GM23338 (cell line): ENCODE measurements around the gene SMOC2. TPM values are rescaled to one million over a fixed set of nuclear protein-coding genes. Genes with fewer than 3 reads are reported as not detected.

Experiments
- ATAC-seq: fragments of 200-7000 bp; cut with Tn5 transposase; 3 replicates; pipeline ENCODE4 v1.9.1; 2020
- DNase-seq: peaks from one replicate; pipeline ENCODE4 v3.0.0-alpha.2; 2015; ENCODE audit warnings: low spot score
- H2AFZ ChIP-seq: fragments of 200-600 bp; sonication (generic); 2 replicates; pipeline ENCODE4 v1.8.0; 2016; ENCODE audit warnings: antibody characterized with exemption, mild to moderate bottlenecking, moderate library complexity
- H3F3A ChIP-seq: fragments of 200-600 bp; sonication (generic); replicated peaks from 2 replicates; pipeline ENCODE4 v1.8.0; 2017; ENCODE audit warnings: antibody characterized with exemption, mixed run types, low read depth
- H3K27ac ChIP-seq: fragments of 200-600 bp; sonication (generic); 2 replicates; pipeline ENCODE4 v1.6.1; 2016; ENCODE audit warnings: low read depth
- H3K27me3 ChIP-seq: fragments of 200-600 bp; sonication (generic); 2 replicates; pipeline ENCODE4 v1.8.0; 2016; ENCODE audit warnings: mild to moderate bottlenecking, mixed run types, moderate library complexity; ENCODE audit not compliant: insufficient read depth
- H3K36me3 ChIP-seq: fragments of 200-600 bp; sonication (generic); 2 replicates; pipeline ENCODE4 v1.8.0; 2016; ENCODE audit warnings: mild to moderate bottlenecking; ENCODE audit not compliant: insufficient read depth
- H3K4me1 ChIP-seq: fragments of 200-600 bp; sonication (generic); 2 replicates; pipeline ENCODE4 v1.8.0; 2016; ENCODE audit warnings: mild to moderate bottlenecking, moderate library complexity; ENCODE audit not compliant: insufficient read depth
- H3K4me2 ChIP-seq: fragments of 200-600 bp; sonication (generic); 2 replicates; pipeline ENCODE4 v1.7.1; 2017; ENCODE audit warnings: mixed run types
- H3K4me3 ChIP-seq: fragments of 200-600 bp; sonication (generic); 2 replicates; pipeline ENCODE4 v1.6.1; 2016; ENCODE audit warnings: mixed run types
- H3K79me2 ChIP-seq: fragments of 200-600 bp; sonication (generic); replicated peaks from 2 replicates; pipeline ENCODE4 v1.8.0; 2017; ENCODE audit warnings: mild to moderate bottlenecking; ENCODE audit not compliant: insufficient read depth
- H3K9me2 ChIP-seq: fragments of 200-600 bp; sonication (generic); 2 replicates; pipeline ENCODE4 v1.8.0; 2017; ENCODE audit not compliant: insufficient read depth
- H4K20me1 ChIP-seq: fragments of 200-600 bp; sonication (generic); replicated peaks from 2 replicates; pipeline ENCODE4 v1.8.0; 2017; ENCODE audit warnings: mild to moderate bottlenecking; ENCODE audit not compliant: insufficient read depth
- H3K27ac Mint-ChIP-seq: 2 replicates; pipeline ENCODE4 v1.8.0; 2020; ENCODE audit warnings: inconsistent platforms, mild to moderate bottlenecking, moderate library complexity, mixed read lengths
- H3K27me3 Mint-ChIP-seq: 3 replicates; pipeline ENCODE4 v1.8.0; 2022; ENCODE audit warnings: low read depth, mild to moderate bottlenecking, moderate library complexity, mixed read lengths, inconsistent platforms; ENCODE audit not compliant: insufficient read depth, poor library complexity
- H3K36me3 Mint-ChIP-seq: 3 replicates; pipeline ENCODE4 v1.8.0; 2021; ENCODE audit warnings: low read depth, mild to moderate bottlenecking, inconsistent platforms, moderate library complexity, mixed read lengths
- H3K4me1 Mint-ChIP-seq: 3 replicates; pipeline ENCODE4 v1.8.0; 2020; ENCODE audit warnings: mild to moderate bottlenecking, inconsistent platforms, mixed read lengths
- H3K4me3 Mint-ChIP-seq: 3 replicates; pipeline ENCODE4 v1.8.0; 2021; ENCODE audit warnings: moderate library complexity, mild to moderate bottlenecking, inconsistent platforms, mixed read lengths
- H3K9me3 Mint-ChIP-seq: 3 replicates; pipeline ENCODE4 v1.8.0; 2020; ENCODE audit warnings: moderate library complexity, mild to moderate bottlenecking, inconsistent platforms, mixed read lengths
- CREB1 ChIP-seq: fragments of 250-450 bp; sonication (Bioruptor Pico); IDR thresholded peaks from 2 replicates; pipeline ENCODE4 v1.5.0; 2020; ENCODE audit warnings: low read depth, mild to moderate bottlenecking, moderate library complexity
- CTCF ChIP-seq, 2 experiments: fragments of 200-600 bp in 1 of 2; sonication (generic) in 1 of 2; conservative IDR thresholded peaks; 2 replicates each; pipeline versions ENCODE4 v1.5.1 to v1.6.1; 2016 to 2017; ENCODE audit warnings: antibody characterized with exemption in 2 of 2, low read depth in 2 of 2, mild to moderate bottlenecking in 2 of 2, moderate library complexity in 1 of 2
- ETS1 ChIP-seq: IDR thresholded peaks from 2 replicates; pipeline ENCODE4 v1.6.1; 2016; ENCODE audit warnings: antibody characterized with exemption
- EZH2 ChIP-seq: fragments of 200-600 bp; sonication (generic); IDR thresholded peaks from one replicate; pipeline ENCODE4 v1.8.0; 2017; ENCODE audit warnings: antibody characterized with exemption, mild to moderate bottlenecking, low read depth; ENCODE audit not compliant: unreplicated experiment
- EZH2phosphoT487 ChIP-seq: fragments of 200-600 bp; sonication (generic); IDR thresholded peaks from one replicate; pipeline ENCODE4 v1.8.1; 2018; ENCODE audit warnings: antibody characterized with exemption; ENCODE audit not compliant: unreplicated experiment
- JUNB ChIP-seq: IDR thresholded peaks from one replicate; pipeline ENCODE4 v1.6.1; 2016; ENCODE audit warnings: antibody characterized with exemption; ENCODE audit not compliant: unreplicated experiment
- NANOG ChIP-seq: IDR thresholded peaks from 2 replicates; pipeline ENCODE4 v1.6.1; 2016; ENCODE audit warnings: antibody characterized with exemption, borderline replicate concordance
- POLR2AphosphoS5 ChIP-seq: IDR thresholded peaks from 2 replicates; pipeline ENCODE4 v1.6.1; 2016; ENCODE audit warnings: antibody characterized with exemption, low read depth
- STAT1 ChIP-seq: IDR thresholded peaks from one replicate; pipeline ENCODE4 v1.6.1; 2016; ENCODE audit warnings: antibody characterized with exemption; ENCODE audit not compliant: unreplicated experiment
- ZNF114 ChIP-seq: fragments of 250-450 bp; sonication (Bioruptor Pico); IDR thresholded peaks from 2 replicates; pipeline ENCODE4 v1.5.0; 2020; ENCODE audit warnings: mild to moderate bottlenecking, moderate library complexity
- ZNF331 ChIP-seq: fragments of 250-450 bp; sonication (Bioruptor Pico); IDR thresholded peaks from 2 replicates; pipeline ENCODE4 v1.5.0; 2020; ENCODE audit warnings: low read depth, mild to moderate bottlenecking, moderate library complexity
- polyA plus RNA-seq: library from polyadenylated mRNA; unstranded; fragments of >200 nt; fragmentation: Nextera tagmentation; extraction: Ambion mirVana; gene quantifications from 2 replicates; pipeline ENCODE4 v1.2.1, GENCODE V29; 2016
- total RNA-seq: library from RNA; depleted of rRNA; stranded (reverse); fragments of >200 nt; shearing (Covaris generic); gene quantifications from 2 replicates; pipeline ENCODE4 v1.2.3, GENCODE V29; 2014
- TF ChIP-seq, protein P1 (sequence below): fragments of 250-450 bp; sonication (Bioruptor Pico); IDR thresholded peaks from 2 replicates; pipeline ENCODE4 v1.5.0; 2020; ENCODE audit warnings: mild to moderate bottlenecking, moderate library complexity
- TF ChIP-seq, protein P2 (sequence below): IDR thresholded peaks from one replicate; pipeline ENCODE4 v1.6.1; 2018; ENCODE audit warnings: antibody characterized with exemption; ENCODE audit not compliant: unreplicated experiment

SMOC2 gene
- total and polyA plus RNA-seq, 2 experiments from 2014 or later = 4.3 to 6.5 TPM

DNA sequence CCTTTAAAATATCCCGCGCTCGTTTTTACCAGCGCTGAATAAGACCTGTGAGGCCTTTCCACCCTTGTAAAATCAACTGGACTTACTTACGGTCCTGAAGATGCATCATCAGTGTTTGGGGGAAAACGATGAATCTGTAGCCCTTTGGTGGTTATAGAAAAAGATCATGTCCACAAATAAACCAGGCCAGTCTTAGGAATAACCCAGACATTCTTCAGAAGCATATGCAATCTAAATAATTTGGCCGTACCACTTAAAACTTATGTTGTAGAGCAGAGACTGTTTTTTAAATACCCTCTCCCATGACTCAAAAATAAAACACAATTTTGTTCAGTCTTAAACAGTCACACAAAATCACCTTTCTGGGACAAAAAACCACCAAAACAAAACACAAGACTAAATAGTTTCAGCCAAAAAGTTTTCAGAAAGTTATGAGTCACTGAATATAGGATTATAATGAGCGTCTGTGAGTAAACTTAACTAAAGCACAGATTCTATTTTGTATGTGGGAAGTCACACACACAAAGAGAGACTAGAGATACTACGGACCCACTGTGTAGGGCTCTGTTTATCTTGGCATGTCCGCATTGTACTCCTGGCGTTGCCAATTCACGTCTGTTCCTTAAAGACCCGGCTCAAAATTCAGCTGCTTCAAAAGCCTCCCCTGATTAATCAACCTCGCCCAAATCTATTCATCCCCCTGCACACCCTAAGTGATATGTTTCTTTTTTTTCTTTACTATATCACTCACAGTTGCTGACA lies 26.5 kb upstream of the SMOC2 start:
- H3F3A ChIP-seq = no peaks in the 10 kb centered on the region
- H3K4me3 ChIP-seq = no peak overlapping the region
- Mint-ChIP-seq H3K36me3 (no peaks in the 10 kb centered on the region), H3K4me3 (no peak overlapping the region), H3K4me1 (peaks cover 19% of the 10 kb centered on the region), H3K27ac (no peak overlapping the region), H3K9me3 (no peaks in the 10 kb centered on the region), H3K27me3 (peaks cover 4% of the 10 kb centered on the region)
- no peaks in the 10 kb centered on the region for H3K9me2 ChIP-seq
- no peaks in the 10 kb centered on the region for H3K27me3 ChIP-seq
- H3K36me3 ChIP-seq = no peaks in the 10 kb centered on the region
- H3K4me2 ChIP-seq = no peak overlapping the region
- DNase-seq (no peak), ATAC-seq (no peak)
- no peaks in the 10 kb centered on the region for H3K79me2 ChIP-seq
- no peaks in the 10 kb centered on the region for H3K4me1 ChIP-seq
- H2AFZ ChIP-seq = no peak overlapping the region
- H3K27ac ChIP-seq = no peak overlapping the region
- TF ChIP-seq ZNF114 (CRISPR knock-in tag) = no peak
- TF ChIP-seq ETS1 = no peak
- no peak for TF ChIP-seq STAT1
- TF ChIP-seq, protein P1, sequence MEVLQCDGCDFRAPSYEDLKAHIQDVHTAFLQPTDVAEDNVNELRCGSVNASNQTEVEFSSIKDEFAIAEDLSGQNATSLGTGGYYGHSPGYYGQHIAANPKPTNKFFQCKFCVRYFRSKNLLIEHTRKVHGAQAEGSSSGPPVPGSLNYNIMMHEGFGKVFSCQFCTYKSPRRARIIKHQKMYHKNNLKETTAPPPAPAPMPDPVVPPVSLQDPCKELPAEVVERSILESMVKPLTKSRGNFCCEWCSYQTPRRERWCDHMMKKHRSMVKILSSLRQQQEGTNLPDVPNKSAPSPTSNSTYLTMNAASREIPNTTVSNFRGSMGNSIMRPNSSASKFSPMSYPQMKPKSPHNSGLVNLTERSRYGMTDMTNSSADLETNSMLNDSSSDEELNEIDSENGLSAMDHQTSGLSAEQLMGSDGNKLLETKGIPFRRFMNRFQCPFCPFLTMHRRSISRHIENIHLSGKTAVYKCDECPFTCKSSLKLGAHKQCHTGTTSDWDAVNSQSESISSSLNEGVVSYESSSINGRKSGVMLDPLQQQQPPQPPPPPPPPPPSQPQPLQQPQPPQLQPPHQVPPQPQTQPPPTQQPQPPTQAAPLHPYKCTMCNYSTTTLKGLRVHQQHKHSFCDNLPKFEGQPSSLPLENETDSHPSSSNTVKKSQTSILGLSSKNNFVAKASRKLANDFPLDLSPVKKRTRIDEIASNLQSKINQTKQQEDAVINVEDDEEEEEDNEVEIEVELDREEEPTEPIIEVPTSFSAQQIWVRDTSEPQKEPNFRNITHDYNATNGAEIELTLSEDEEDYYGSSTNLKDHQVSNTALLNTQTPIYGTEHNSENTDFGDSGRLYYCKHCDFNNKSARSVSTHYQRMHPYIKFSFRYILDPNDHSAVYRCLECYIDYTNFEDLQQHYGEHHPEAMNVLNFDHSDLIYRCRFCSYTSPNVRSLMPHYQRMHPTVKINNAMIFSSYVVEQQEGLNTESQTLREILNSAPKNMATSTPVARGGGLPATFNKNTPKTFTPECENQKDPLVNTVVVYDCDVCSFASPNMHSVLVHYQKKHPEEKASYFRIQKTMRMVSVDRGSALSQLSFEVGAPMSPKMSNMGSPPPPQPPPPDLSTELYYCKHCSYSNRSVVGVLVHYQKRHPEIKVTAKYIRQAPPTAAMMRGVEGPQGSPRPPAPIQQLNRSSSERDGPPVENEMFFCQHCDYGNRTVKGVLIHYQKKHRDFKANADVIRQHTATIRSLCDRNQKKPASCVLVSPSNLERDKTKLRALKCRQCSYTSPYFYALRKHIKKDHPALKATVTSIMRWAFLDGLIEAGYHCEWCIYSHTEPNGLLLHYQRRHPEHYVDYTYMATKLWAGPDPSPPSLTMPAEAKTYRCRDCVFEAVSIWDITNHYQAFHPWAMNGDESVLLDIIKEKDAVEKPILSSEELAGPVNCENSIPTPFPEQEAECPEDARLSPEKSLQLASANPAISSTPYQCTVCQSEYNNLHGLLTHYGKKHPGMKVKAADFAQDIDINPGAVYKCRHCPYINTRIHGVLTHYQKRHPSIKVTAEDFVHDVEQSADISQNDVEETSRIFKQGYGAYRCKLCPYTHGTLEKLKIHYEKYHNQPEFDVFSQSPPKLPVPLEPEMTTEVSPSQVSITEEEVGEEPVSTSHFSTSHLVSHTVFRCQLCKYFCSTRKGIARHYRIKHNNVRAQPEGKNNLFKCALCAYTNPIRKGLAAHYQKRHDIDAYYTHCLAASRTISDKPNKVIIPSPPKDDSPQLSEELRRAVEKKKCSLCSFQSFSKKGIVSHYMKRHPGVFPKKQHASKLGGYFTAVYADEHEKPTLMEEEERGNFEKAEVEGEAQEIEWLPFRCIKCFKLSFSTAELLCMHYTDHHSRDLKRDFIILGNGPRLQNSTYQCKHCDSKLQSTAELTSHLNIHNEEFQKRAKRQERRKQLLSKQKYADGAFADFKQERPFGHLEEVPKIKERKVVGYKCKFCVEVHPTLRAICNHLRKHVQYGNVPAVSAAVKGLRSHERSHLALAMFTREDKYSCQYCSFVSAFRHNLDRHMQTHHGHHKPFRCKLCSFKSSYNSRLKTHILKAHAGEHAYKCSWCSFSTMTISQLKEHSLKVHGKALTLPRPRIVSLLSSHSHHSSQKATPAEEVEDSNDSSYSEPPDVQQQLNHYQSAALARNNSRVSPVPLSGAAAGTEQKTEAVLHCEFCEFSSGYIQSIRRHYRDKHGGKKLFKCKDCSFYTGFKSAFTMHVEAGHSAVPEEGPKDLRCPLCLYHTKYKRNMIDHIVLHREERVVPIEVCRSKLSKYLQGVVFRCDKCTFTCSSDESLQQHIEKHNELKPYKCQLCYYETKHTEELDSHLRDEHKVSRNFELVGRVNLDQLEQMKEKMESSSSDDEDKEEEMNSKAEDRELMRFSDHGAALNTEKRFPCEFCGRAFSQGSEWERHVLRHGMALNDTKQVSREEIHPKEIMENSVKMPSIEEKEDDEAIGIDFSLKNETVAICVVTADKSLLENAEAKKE (CRISPR knock-in tag) = no peak
- TF ChIP-seq CTCF (conservative IDR thresholded peaks at IDR 0.05; ENCODE audit: low read depth in 2 of 2) = no peak
- TF ChIP-seq ZNF331 (CRISPR knock-in tag) = no peak
- TF ChIP-seq NANOG = no peak
- TF ChIP-seq CREB1 = no peak
- no peak for TF ChIP-seq JUNB
- no peak for TF ChIP-seq EZH2
- TF ChIP-seq, protein P2, sequence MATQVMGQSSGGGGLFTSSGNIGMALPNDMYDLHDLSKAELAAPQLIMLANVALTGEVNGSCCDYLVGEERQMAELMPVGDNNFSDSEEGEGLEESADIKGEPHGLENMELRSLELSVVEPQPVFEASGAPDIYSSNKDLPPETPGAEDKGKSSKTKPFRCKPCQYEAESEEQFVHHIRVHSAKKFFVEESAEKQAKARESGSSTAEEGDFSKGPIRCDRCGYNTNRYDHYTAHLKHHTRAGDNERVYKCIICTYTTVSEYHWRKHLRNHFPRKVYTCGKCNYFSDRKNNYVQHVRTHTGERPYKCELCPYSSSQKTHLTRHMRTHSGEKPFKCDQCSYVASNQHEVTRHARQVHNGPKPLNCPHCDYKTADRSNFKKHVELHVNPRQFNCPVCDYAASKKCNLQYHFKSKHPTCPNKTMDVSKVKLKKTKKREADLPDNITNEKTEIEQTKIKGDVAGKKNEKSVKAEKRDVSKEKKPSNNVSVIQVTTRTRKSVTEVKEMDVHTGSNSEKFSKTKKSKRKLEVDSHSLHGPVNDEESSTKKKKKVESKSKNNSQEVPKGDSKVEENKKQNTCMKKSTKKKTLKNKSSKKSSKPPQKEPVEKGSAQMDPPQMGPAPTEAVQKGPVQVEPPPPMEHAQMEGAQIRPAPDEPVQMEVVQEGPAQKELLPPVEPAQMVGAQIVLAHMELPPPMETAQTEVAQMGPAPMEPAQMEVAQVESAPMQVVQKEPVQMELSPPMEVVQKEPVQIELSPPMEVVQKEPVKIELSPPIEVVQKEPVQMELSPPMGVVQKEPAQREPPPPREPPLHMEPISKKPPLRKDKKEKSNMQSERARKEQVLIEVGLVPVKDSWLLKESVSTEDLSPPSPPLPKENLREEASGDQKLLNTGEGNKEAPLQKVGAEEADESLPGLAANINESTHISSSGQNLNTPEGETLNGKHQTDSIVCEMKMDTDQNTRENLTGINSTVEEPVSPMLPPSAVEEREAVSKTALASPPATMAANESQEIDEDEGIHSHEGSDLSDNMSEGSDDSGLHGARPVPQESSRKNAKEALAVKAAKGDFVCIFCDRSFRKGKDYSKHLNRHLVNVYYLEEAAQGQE = no peak
- TF ChIP-seq POLR2AphosphoS5 = no peak
- TF ChIP-seq EZH2phosphoT487 = no peak
- no peaks in the 10 kb centered on the region for H4K20me1 ChIP-seq
